SK-N-SH treated with all-trans-retinoic acid at 6 μM for 48 hours (cell line): Measurements from ENCODE around the gene TSPAN18.

Source experiments
- ATAC-seq: fragments of 200-7000 bp; cut with Tn5 transposase; 3 replicates; pipeline ENCODE4 v1.9.1; 2020; ENCODE audit warnings: mild to moderate bottlenecking, moderate library complexity
- ARNTL ChIP-seq: fragments of 450-650 bp; formaldehyde crosslinking; IDR thresholded peaks from 2 replicates; pipeline ENCODE4 v1.5.0; 2020; ENCODE audit warnings: low read depth, mild to moderate bottlenecking, moderate library complexity, borderline replicate concordance
- BACH2 ChIP-seq: fragments of 250-450 bp; sonication (Bioruptor Pico); IDR thresholded peaks from 2 replicates; pipeline ENCODE4 v1.9.0; 2021; ENCODE audit warnings: mild to moderate bottlenecking, borderline replicate concordance
- CSDC2 ChIP-seq: fragments of 250-450 bp; sonication (Bioruptor Pico); IDR thresholded peaks from 2 replicates; pipeline ENCODE4 v1.5.0; 2020; ENCODE audit warnings: mild to moderate bottlenecking, moderate library complexity
- ESRRG ChIP-seq: fragments of 250-450 bp; sonication (Bioruptor Pico); IDR thresholded peaks from 2 replicates; pipeline ENCODE4 v1.6.1; 2021; ENCODE audit warnings: mild to moderate bottlenecking
- GLIS3 ChIP-seq: fragments of 250-450 bp; sonication (Bioruptor Pico); IDR thresholded peaks from 2 replicates; pipeline ENCODE4 v1.5.0; 2020; ENCODE audit warnings: mild to moderate bottlenecking, moderate library complexity
- ISL1 ChIP-seq: fragments of 250-450 bp; sonication (Bioruptor Pico); IDR thresholded peaks from 2 replicates; pipeline ENCODE4 v2.1.2; 2022; ENCODE audit warnings: mild to moderate bottlenecking, moderate library complexity
- OSR1 ChIP-seq: fragments of 250-450 bp; sonication (Bioruptor Pico); IDR thresholded peaks from 2 replicates; pipeline ENCODE4 v1.8.0; 2022; ENCODE audit warnings: moderate library complexity, mild to moderate bottlenecking, inconsistent platforms
- PPARA ChIP-seq: fragments of 250-450 bp; sonication (Bioruptor Pico); IDR thresholded peaks from 2 replicates; pipeline ENCODE4 v1.5.0; 2020; ENCODE audit warnings: mild to moderate bottlenecking, borderline replicate concordance
- RARB ChIP-seq: fragments of 250-450 bp; sonication (Bioruptor Pico); IDR thresholded peaks from 2 replicates; pipeline ENCODE4 v1.8.0; 2021; ENCODE audit warnings: mild to moderate bottlenecking, moderate library complexity
- SNAI2 ChIP-seq: fragments of 250-450 bp; sonication (Bioruptor Pico); IDR thresholded peaks from 2 replicates; pipeline ENCODE4 v1.5.0; 2020; ENCODE audit warnings: mild to moderate bottlenecking, moderate library complexity
- TCF4 ChIP-seq: fragments of 250-450 bp; sonication (Bioruptor Pico); IDR thresholded peaks from 2 replicates; pipeline ENCODE4 v1.8.0; 2021; ENCODE audit warnings: mild to moderate bottlenecking, moderate library complexity, borderline replicate concordance
- TOX ChIP-seq: fragments of 250-450 bp; sonication (Bioruptor Pico); IDR thresholded peaks from 2 replicates; pipeline ENCODE4 v1.8.0; 2021; ENCODE audit warnings: mild to moderate bottlenecking, moderate library complexity, borderline replicate concordance
- ZC3H10 ChIP-seq: fragments of 250-450 bp; sonication (Bioruptor Pico); IDR thresholded peaks from 2 replicates; pipeline ENCODE4 v1.5.1; 2021; ENCODE audit warnings: mild to moderate bottlenecking, moderate library complexity
- ZFP3 ChIP-seq: fragments of 250-450 bp; sonication (Bioruptor Pico); IDR thresholded peaks from 2 replicates; pipeline ENCODE4 v1.5.0; 2020; ENCODE audit warnings: mild to moderate bottlenecking, moderate library complexity
- ZFP30 ChIP-seq: fragments of 450-650 bp; formaldehyde crosslinking; IDR thresholded peaks from 2 replicates; pipeline ENCODE4 v1.5.0; 2022; ENCODE audit warnings: mild to moderate bottlenecking, moderate library complexity
- ZNF565 ChIP-seq: fragments of 450-650 bp; formaldehyde crosslinking; conservative IDR thresholded peaks from 2 replicates; pipeline ENCODE4 v1.5.0; 2020; ENCODE audit warnings: low read depth, mild to moderate bottlenecking, moderate library complexity
- ZNF8 ChIP-seq: fragments of 450-650 bp; formaldehyde crosslinking; IDR thresholded peaks from 2 replicates; pipeline ENCODE4 v1.5.0; 2020; ENCODE audit warnings: mild to moderate bottlenecking, moderate library complexity
- TF ChIP-seq, protein P1 (sequence below): fragments of 250-450 bp; sonication (Bioruptor Pico); IDR thresholded peaks from 2 replicates; pipeline ENCODE4 v1.5.0; 2020; ENCODE audit warnings: mild to moderate bottlenecking, moderate library complexity

TSPAN18 gene

DNA sequence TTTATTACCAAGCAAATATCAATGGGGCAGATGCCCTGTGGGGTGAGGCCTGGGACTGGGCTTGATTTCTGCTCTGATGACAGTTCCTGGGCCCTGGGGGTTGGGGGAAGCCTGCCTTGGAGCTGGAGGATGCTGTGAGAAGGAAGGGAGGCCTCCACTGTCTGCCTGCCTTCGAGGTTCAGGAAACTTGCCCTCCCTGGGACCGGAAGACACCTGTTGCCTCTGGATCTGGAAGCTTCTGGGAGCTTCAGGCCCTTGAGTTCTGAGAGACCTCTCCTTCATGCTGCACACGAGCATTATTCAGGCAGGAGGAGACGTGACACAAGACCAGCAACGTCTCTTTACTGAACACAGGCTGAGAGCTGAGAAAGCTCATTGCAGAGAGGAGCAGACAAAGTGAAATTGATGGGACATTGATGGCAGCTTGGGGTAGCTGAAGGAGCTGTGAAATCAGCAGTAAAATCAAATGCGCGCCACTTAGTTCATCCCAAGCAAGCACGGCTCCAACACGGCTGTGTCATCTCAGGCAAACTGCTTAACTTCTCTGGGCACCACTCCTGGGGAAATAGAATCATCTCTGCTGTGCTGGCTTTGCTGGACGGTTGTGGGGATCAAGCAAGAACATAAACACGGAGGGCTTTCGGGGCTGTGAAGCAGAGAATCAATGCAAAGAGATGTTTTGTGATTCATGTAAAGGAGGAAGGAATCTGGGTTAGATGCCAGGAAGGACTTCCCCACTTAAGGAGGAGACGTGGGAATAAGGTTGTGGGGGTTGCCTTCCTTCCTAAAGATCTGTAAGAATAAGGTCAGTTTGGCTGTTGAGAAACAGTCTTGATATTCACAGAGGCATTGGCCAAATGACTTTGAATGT, 159.4 kb downstream of the TSPAN18 start:
- ATAC-seq, result peak; percentile 11
- no peak for TF ChIP-seq SNAI2 (CRISPR knock-in tag)

- no peak for TF ChIP-seq CSDC2 (CRISPR knock-in tag)
- no peak for TF ChIP-seq ZFP3 (CRISPR knock-in tag)
- TF ChIP-seq, protein P1, sequence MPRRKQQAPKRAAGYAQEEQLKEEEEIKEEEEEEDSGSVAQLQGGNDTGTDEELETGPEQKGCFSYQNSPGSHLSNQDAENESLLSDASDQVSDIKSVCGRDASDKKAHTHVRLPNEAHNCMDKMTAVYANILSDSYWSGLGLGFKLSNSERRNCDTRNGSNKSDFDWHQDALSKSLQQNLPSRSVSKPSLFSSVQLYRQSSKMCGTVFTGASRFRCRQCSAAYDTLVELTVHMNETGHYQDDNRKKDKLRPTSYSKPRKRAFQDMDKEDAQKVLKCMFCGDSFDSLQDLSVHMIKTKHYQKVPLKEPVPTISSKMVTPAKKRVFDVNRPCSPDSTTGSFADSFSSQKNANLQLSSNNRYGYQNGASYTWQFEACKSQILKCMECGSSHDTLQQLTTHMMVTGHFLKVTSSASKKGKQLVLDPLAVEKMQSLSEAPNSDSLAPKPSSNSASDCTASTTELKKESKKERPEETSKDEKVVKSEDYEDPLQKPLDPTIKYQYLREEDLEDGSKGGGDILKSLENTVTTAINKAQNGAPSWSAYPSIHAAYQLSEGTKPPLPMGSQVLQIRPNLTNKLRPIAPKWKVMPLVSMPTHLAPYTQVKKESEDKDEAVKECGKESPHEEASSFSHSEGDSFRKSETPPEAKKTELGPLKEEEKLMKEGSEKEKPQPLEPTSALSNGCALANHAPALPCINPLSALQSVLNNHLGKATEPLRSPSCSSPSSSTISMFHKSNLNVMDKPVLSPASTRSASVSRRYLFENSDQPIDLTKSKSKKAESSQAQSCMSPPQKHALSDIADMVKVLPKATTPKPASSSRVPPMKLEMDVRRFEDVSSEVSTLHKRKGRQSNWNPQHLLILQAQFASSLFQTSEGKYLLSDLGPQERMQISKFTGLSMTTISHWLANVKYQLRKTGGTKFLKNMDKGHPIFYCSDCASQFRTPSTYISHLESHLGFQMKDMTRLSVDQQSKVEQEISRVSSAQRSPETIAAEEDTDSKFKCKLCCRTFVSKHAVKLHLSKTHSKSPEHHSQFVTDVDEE (CRISPR knock-in tag), result no peak
- TF ChIP-seq SNAI2 (CRISPR knock-in tag), result no peak
- TF ChIP-seq BACH2 (CRISPR knock-in tag), result no peak
- TF ChIP-seq, all 23 proteins: peak for 0
Observed at GRCh38 chr11:44886790-44887140, 160.0 kb downstream of the TSPAN18 start.

GRCh38 chr11:44887636-44888035, 160.9 kb downstream of the TSPAN18 start:
- no peak for TF ChIP-seq ESRRG (CRISPR knock-in tag)
- no peak for TF ChIP-seq ZFP30
- TF ChIP-seq ZC3H10 (CRISPR knock-in tag), result no peak
- no peak for TF ChIP-seq ISL1
- TF ChIP-seq ZNF8 (CRISPR knock-in tag), result no peak
- no peak for TF ChIP-seq BACH2 (CRISPR knock-in tag)
- TF ChIP-seq SNAI2 (CRISPR knock-in tag), result no peak
- no peak for TF ChIP-seq TOX (CRISPR knock-in tag)
- TF ChIP-seq, protein P1 (CRISPR knock-in tag), result no peak
- no peak for TF ChIP-seq CSDC2 (CRISPR knock-in tag)
- no peak for TF ChIP-seq GLIS3
- no peak for TF ChIP-seq ARNTL (CRISPR knock-in tag)
- TF ChIP-seq, all 23 proteins: peak for 0
- peak; percentile 8; the same call in 1 of the 3 replicates for ATAC-seq

More at GRCh38 chr11:44886790-44887140, 160.0 kb downstream of the TSPAN18 start:
- ATAC-seq, result peak; percentile 89

- TF ChIP-seq RARB (CRISPR knock-in tag) (no peak), PPARA (CRISPR knock-in tag) (no peak), TCF4 (no peak), ISL1 (no peak), ZNF565 (no peak), ZC3H10 (CRISPR knock-in tag) (no peak), ESRRG (CRISPR knock-in tag) (no peak), OSR1 (no peak), SNAI2 (CRISPR knock-in tag) (no peak)
- TF ChIP-seq, protein P1 (CRISPR knock-in tag), result no peak
- ATAC-seq, result no peak
Observed at GRCh38 chr11:44889266-44889665, 162.5 kb downstream of the TSPAN18 start.
